GM12878 (cell line): ENCODE measurements around the gene YWHAG.

Experiments used
- GABPA ChIP-seq: IDR thresholded peaks from 2 replicates; pipeline ENCODE4 v1.6.1; 2014; ENCODE audit warnings: antibody characterized with exemption, low read depth, mild to moderate bottlenecking, inconsistent platforms
- YY1 ChIP-seq: IDR thresholded peaks from 2 replicates; pipeline ENCODE4 v1.6.1; 2011; ENCODE audit warnings: low read depth, mild to moderate bottlenecking, low read length

DNA sequence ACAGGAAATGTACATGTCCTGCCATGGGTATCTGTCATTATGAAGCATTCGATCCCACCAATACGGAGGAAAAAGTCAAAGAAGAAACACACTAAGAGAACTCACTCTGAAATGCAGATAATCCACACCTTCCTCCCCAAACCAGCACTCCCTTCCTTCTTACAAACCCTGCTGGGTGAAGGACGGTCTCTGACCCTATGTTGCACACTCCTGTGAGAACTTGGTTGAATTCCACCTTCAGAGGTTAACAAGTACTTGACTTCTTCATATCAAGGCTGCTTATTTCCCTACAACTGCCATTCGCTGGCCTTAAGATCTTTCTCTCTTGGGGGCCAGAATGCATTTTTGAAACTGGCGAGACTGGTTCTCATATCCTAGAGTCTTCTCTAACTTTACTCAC is 16.6 kb downstream of the YWHAG start:
- no peak for TF ChIP-seq GABPA
- TF ChIP-seq YY1 = no peak
